Skin epidermis (tissue), 12 donors: ENCODE results near the gene NPPA.
"Not testable (repeated sequence)": the region's sequence is repeated elsewhere in the genome, so short reads cannot be mapped to it uniquely, and the experiment has no call there.

Source experiments
- H3K27ac ChIP-seq, 21 experiments: fragments of 200-600 bp; sonication (generic) in 11 of 21; one replicate each; pipeline ENCODE4 v1.5.0; 2020; ENCODE audit warnings: mild to moderate bottlenecking in 3 of 21, inconsistent platforms in 2 of 21, moderate library complexity in 2 of 21
- H3K4me3 ChIP-seq, 7 experiments: fragments of 200-600 bp; sonication (generic) in 2 of 7; one replicate each; pipeline ENCODE4 v1.5.0; 2020; ENCODE audit warnings: inconsistent platforms in 2 of 7, mild to moderate bottlenecking in 2 of 7, moderate library complexity in 1 of 7

NPPA gene

GRCh38 chr1:11847667-11848372 is at the start of gene NPPA:
TSS of gene NPPA (minus strand) at chr1:11847783. CDS start at chr1:11847684, 99 bp downstream.
- no peak within 1 kb of the TSS for H3K4me3 ChIP-seq
- H3K27ac ChIP-seq = no peak within 1 kb of the TSS

- H3K4me3 ChIP-seq, H3K27ac ChIP-seq: not testable (repeated sequence)
Measured at GRCh38 chr1:11894501-11894900, 46.9 kb upstream of the NPPA start.

DNA sequence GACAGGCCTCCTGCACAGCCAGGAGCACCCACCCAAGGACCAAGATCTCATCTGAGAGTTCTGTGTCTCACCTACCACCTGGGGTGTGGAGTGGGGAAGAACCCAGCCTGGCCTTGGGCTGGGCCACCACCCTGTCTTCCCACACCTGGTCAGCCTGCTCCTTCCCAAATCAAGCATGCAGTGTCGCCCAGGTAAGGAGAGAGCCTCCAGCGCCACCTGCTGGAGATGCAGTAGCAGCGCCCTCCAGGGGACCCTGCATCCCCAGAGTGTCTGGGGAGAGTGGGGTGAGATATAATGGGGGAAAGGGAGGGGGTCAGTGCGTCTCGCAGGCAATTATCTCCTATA is 46.3 kb upstream of the NPPA start:
- Histone ChIP-seq H3K27ac (no peak overlapping the region), H3K4me3 (no peak overlapping the region)

- H3K4me3 ChIP-seq = no peak overlapping the region
- H3K27ac ChIP-seq = no peak overlapping the region
Measured at GRCh38 chr1:11891433-11892186, 44.0 kb upstream of the NPPA start.

DNA sequence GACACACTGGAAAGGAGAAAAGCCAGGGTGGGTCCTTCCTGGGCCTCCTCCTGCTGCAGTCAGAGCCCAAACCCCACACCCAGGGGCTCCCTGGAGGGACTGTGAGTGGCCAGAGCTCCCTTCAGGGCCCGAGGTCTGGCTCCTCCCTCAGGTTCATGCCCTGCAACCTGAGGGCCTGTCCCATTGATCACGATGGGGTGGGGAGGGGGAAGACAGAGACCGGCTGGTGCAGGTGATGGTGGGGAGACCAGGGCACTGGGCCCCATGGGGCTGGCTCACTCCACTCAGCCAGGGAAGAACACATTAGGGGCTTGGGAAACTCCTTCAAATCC is 41.3 kb upstream of the NPPA start:
- H3K27ac ChIP-seq = no peak overlapping the region
- no peak overlapping the region for H3K4me3 ChIP-seq

- no peak overlapping the region for H3K27ac ChIP-seq
- H3K4me3 ChIP-seq = no peak overlapping the region
Measured at GRCh38 chr1:11888206-11888876, 40.8 kb upstream of the NPPA start.

DNA sequence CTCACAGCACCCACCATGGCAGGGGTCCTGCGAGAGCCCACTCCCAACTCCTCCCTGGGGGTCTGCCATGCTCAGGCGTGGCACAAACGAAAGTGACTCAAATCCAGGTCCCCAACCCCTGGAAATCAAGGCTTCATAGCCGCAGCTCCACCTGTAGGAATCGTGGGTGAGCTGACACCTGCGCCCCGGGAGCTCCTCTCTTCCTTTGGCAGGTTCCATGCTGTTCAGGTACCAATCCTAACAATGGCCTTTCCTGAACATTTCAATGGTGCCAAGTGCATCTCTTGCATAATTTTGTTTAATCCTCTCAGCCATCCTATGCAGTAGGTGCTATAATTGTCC is 40.1 kb upstream of the NPPA start:
- H3K27ac ChIP-seq = no peak overlapping the region
- no peak overlapping the region for H3K4me3 ChIP-seq

GRCh38 chr1:11886986-11887665 is 39.5 kb upstream of the NPPA start:
- H3K27ac ChIP-seq = no peak overlapping the region
- H3K4me3 ChIP-seq = no peak overlapping the region

DNA sequence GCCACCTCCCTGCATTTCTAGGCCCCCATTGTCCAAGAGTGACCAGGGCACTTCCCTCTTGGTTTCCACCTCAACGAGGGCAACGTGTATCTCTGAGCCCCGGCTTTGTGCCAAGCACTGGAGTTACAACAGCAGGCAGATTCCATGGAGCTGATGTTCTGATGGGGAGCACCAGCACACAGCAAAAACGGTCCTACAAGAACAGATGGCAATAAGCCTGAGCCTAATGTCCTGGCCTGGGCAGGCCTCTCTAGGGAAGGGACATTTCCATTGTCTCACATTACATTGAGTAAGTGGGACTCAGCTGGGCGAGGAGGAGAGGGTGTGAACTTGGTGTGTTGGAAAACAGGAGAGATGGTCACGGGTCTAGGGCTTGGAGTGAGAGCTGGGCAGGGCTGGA is 38.3 kb upstream of the NPPA start:
- no peak overlapping the region for H3K27ac ChIP-seq

DNA sequence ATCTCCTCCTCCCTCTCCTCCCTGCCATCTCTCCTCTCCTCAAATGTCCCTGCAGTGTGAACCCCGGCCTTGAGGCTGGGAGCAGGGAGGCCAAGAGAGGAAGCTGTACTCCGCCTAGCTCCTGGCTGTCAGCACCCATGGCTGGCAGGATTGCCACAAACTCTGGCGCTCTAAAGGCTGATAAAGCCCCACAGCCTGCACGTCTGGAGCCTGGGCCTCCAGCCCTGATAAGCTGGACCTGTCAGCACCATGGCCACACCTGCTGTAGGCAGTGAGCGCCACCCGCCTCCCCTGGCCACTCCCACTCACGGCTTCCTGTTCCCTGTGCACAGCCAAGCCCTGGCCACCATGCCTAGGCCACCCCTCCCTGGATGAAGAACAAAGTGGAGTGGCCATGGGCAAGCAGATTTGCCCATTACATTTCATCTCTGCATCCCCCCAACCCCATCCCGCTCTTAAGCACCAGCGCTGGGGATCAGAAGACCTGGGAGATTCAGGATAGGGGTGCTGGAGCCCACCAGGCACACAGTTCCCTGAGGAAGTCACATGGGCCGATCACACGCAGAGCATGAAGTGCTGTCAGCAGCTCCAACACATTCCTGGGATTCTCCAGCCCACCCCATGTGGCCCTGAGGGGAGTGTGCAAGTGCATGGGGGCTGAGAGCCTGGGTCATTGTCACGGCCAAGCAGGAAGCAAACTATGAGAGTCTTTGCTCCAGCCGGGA is 35.4 kb upstream of the NPPA start:
- Histone ChIP-seq H3K27ac (no peak overlapping the region), H3K4me3 (no peak overlapping the region)

More for the DNA sequence above, 38.3 kb upstream of the NPPA start:
- no peak overlapping the region for H3K4me3 ChIP-seq

- no peak overlapping the region for H3K27ac ChIP-seq
- no peak overlapping the region for H3K4me3 ChIP-seq
Measured at GRCh38 chr1:11881749-11882441, 34.3 kb upstream of the NPPA start.

DNA sequence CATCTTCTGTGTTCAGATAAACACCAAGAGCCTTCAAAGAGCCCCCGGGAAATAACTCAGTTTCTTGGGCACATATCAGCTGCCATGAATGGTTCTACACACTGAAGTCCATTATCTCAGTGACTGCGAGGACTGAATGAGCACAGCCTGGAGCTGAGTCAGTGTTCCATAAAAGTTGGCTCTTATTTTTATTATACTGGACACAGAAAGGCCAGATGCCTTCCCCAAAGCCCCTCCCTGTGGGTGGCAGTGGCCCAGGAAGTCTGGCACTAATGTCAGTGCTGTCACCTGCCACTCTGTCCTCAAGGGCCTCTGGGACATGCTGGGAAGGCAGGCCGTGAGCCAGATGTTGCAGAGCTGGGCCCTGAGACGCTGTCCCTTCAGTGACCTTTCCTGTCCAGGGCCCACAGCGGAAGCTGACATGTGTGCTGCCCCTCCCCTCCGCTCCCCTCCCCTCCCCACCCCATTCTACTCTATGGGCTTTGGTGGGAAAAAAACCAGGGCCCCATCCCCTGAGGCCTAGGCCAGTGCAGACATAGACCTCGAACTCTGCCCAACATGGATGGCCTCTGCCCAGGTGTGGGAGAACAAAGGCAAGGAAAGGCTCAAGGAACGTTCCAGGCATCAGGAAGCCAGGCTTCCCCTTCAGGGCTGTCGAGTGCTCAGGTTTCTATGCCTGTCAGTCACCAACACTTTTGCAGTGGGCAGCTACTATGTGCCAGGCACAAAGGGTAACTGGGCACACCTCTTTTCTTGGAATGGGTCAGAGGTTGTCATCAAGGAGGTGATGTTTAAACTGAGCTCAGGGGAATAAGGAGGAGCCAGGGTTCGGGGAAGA is 33.5 kb upstream of the NPPA start:
- Histone ChIP-seq H3K4me3 (no peak overlapping the region), H3K27ac (no peak overlapping the region)

GRCh38 chr1:11880181-11880575 is 32.6 kb upstream of the NPPA start:
- Histone ChIP-seq H3K4me3 (no peak overlapping the region), H3K27ac (no peak overlapping the region)

GRCh38 chr1:11879311-11880180 is 32.0 kb upstream of the NPPA start:
- Histone ChIP-seq H3K4me3 (no peak overlapping the region), H3K27ac (no peak overlapping the region)

DNA sequence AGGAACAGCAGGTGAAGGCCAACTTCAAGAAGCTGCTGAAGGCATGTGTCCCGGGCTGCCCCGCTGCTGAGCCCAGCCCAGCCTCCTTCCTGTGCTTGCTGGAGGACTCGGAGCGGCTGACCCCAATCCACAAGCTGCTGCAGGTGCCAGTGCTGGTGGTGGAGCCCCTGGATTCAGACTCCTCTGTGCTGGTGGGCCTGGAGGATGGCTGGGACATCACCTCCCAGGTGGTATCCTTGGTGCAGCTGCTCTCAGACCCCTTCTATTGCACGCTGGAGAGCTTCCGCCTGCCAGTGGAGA is 31.3 kb upstream of the NPPA start:
- H3K4me3 ChIP-seq = no peak overlapping the region
- no peak overlapping the region for H3K27ac ChIP-seq

DNA sequence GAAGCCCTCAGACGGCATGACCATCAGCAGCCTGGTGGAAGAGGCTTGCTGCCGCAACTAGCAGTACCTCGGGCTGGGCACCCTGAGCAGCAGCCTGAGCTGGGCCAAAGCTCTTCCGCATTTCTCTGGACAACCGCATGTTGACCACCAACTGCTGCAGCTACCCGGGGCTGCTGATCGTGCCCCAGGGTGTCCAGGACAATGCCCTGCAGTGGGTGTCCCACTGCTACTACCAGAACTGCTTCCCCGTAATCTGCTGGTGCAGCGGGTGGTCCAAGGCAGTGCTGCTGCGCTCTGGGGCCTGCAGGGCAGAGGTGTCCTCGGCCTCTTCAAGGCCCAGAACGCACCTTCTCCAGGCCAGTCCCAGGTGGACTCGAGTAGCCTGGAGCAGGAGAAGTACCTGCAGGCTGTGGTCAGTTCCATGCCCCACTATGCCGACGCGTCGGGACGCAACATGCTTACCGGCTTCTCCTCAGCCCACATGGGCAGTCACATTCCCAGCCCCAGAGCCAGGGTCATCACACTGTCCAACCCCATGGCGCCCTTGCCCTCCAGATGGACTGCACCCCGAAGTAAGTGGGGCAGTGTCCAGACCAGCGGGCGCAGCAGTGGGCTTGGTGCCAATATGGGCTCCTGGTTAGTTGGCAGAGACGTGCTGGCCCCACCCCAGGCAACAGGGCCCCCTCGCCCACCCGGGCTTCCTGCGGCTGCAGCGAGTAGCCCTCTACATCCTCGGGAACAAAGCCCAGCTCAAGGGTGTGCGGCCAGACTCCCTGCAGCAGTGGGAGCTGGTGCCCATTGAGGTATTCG is 30.7 kb upstream of the NPPA start:
- Histone ChIP-seq H3K4me3 (no peak overlapping the region), H3K27ac (no peak overlapping the region)

GRCh38 chr1:11877074-11877473 is 29.5 kb upstream of the NPPA start:
- H3K27ac ChIP-seq = no peak overlapping the region
- no peak overlapping the region for H3K4me3 ChIP-seq
